HepG2 (cell line): ENCODE measurements around the gene C2orf81. TPM values are rescaled to one million over a fixed set of nuclear protein-coding genes. Genes with fewer than 3 reads are reported as not detected.
A peak's percentile ranks its signal among the peaks of the same experiment; 100 is the strongest.

Experiments
- BCL6 ChIP-seq: IDR thresholded peaks from 2 replicates; pipeline ENCODE4 v1.6.1; 2016; ENCODE audit warnings: missing genetic modification reagents, missing compliant biosample characterization
- CSRNP2 ChIP-seq: sonication (generic); formaldehyde crosslinking; conservative IDR thresholded peaks from 2 replicates; pipeline ENCODE4 v1.8.0; 2022; ENCODE audit warnings: low read depth, missing genetic modification reagents
- DBP ChIP-seq: sonication (generic); formaldehyde crosslinking; IDR thresholded peaks from 2 replicates; pipeline ENCODE4 v1.4.0; 2020; ENCODE audit warnings: missing genetic modification reagents; ENCODE audit errors: not compliant biosample characterization
- EEA1 ChIP-seq: sonication (generic); formaldehyde crosslinking; IDR thresholded peaks from 2 replicates; pipeline ENCODE4 v1.5.1; 2020; ENCODE audit warnings: mild to moderate bottlenecking, missing genetic modification reagents, borderline replicate concordance
- FOXO1 ChIP-seq: sonication (generic); formaldehyde crosslinking; IDR thresholded peaks from 2 replicates; pipeline ENCODE4 v1.4.0; 2020; ENCODE audit warnings: missing genetic modification reagents
- GATAD2A ChIP-seq: IDR thresholded peaks from 2 replicates; pipeline ENCODE4 v1.6.1; 2016
- HDAC1 ChIP-seq: sonication (generic); formaldehyde crosslinking; IDR thresholded peaks from 2 replicates; pipeline ENCODE4 v1.5.1; 2020; ENCODE audit warnings: mild to moderate bottlenecking, missing genetic modification reagents
- HNRNPLL ChIP-seq: fragments of 200-400 bp; formaldehyde crosslinking; IDR thresholded peaks from 2 replicates; pipeline ENCODE4 v1.6.1; 2017; ENCODE audit warnings: mild to moderate bottlenecking, low read depth, low read length; ENCODE audit not compliant: poor library complexity, severe bottlenecking
- KAT8 ChIP-seq: IDR thresholded peaks from 2 replicates; pipeline ENCODE4 v1.6.1; 2016; ENCODE audit warnings: missing genetic modification reagents, missing compliant biosample characterization
- MED8 ChIP-seq: sonication (generic); formaldehyde crosslinking; IDR thresholded peaks from 2 replicates; pipeline ENCODE4 v1.8.1; 2023; ENCODE audit warnings: mild to moderate bottlenecking, missing genetic modification reagents; ENCODE audit not compliant: insufficient replicate concordance
- MEIS2 ChIP-seq: sonication (generic); formaldehyde crosslinking; IDR thresholded peaks from 2 replicates; pipeline ENCODE4 v1.9.0; 2021; ENCODE audit warnings: mild to moderate bottlenecking, missing genetic modification reagents
- MYC ChIP-seq: sonication (generic); formaldehyde crosslinking; IDR thresholded peaks from 2 replicates; pipeline ENCODE4 v1.9.0; 2021; ENCODE audit warnings: missing genetic modification reagents, borderline replicate concordance
- NRL ChIP-seq: sonication (generic); formaldehyde crosslinking; IDR thresholded peaks from 2 replicates; pipeline ENCODE4 v1.5.0; 2020; ENCODE audit warnings: missing genetic modification reagents, mild to moderate bottlenecking, moderate library complexity, borderline replicate concordance
- SNAI1 ChIP-seq: sonication (generic); formaldehyde crosslinking; IDR thresholded peaks from 2 replicates; pipeline ENCODE4 v1.5.0; 2020; ENCODE audit warnings: mild to moderate bottlenecking, missing genetic modification reagents, borderline replicate concordance
- TRAFD1 ChIP-seq: sonication (generic); formaldehyde crosslinking; IDR thresholded peaks from 2 replicates; pipeline ENCODE4 v1.5.1; 2020; ENCODE audit warnings: missing genetic modification reagents, mild to moderate bottlenecking, borderline replicate concordance
- ZFP41 ChIP-seq: sonication (generic); formaldehyde crosslinking; IDR thresholded peaks from 2 replicates; pipeline ENCODE4 v1.4.0; 2020; ENCODE audit warnings: mild to moderate bottlenecking, missing genetic modification reagents, borderline replicate concordance
- ZFP91 ChIP-seq: sonication (generic); formaldehyde crosslinking; IDR thresholded peaks from 2 replicates; pipeline ENCODE4 v1.9.0; 2022; ENCODE audit warnings: missing genetic modification reagents, mild to moderate bottlenecking, borderline replicate concordance
- ZKSCAN8 ChIP-seq: IDR thresholded peaks from 2 replicates; pipeline ENCODE4 v1.6.1; 2016; ENCODE audit warnings: borderline replicate concordance, missing genetic modification reagents, missing compliant biosample characterization
- ZNF547 ChIP-seq: sonication (generic); formaldehyde crosslinking; IDR thresholded peaks from 2 replicates; pipeline ENCODE4 v1.5.1; 2020; ENCODE audit warnings: mild to moderate bottlenecking, missing genetic modification reagents
- ZNF652 ChIP-seq: IDR thresholded peaks from 2 replicates; pipeline ENCODE4 v1.6.1; 2016; ENCODE audit warnings: low read depth, borderline replicate concordance
- ZNF770 ChIP-seq: sonication (generic); formaldehyde crosslinking; IDR thresholded peaks from 2 replicates; pipeline ENCODE4 v1.5.0; 2020; ENCODE audit warnings: mild to moderate bottlenecking, missing genetic modification reagents
- polyA plus RNA-seq, 8 experiments: library from polyadenylated mRNA; depleted of rRNA in 3 of 8; stranded (reverse) in 7 of 8; unstranded in 1 of 8; fragments of >200 nt; fragmentation: Illumina TruSeq in 4 of 8; extraction: Trizol in 4 of 8; gene quantifications; 2 replicates each; pipeline versions ENCODE4 v1.2.1 to v1.2.3, GENCODE V29; 2011 to 2016; ENCODE audit warnings: low read depth in 4 of 8, missing spikeins in 1 of 8, mixed read lengths in 1 of 8; ENCODE audit not compliant: insufficient read depth in 1 of 8
- total RNA-seq, 5 experiments: library from RNA; depleted of rRNA; stranded (reverse); fragments of >200 nt; fragmentation: Illumina TruSeq; extraction: Trizol; gene quantifications; 2 replicates each; pipeline ENCODE4 v1.2.3, GENCODE V29; 2016; ENCODE audit warnings: low read depth in 1 of 5

The C2orf81 gene
- total and polyA plus RNA-seq, 2 of the 13 experiments (the other 11 are each of a cell fraction or from before 2014, with no cell fraction given): 0.15 to 0.17 TPM

- TF ChIP-seq ZNF652 (CRISPR knock-in tag): peak; percentile 84
- TF ChIP-seq ZFP41: peak; percentile 44; the same call in 1 of the 2 replicates
- TF ChIP-seq ZKSCAN8: peak; percentile 15; the same call in 1 of the 2 replicates
- 0 out of 2 replicates have a peak, but pooled peaks have one; percentile 13 for TF ChIP-seq FOXO1 (CRISPR knock-in tag)
- peak; percentile 89 for TF ChIP-seq HNRNPLL
- peak; percentile 85; the same call in 1 of the 2 replicates for TF ChIP-seq TRAFD1
- TF ChIP-seq EEA1: peak; percentile 27; the same call in 1 of the 2 replicates
- TF ChIP-seq ZNF770 (CRISPR knock-in tag): peak; percentile 77; the same call in 1 of the 2 replicates
- TF ChIP-seq MEIS2 (CRISPR knock-in tag): peak; percentile 93
- TF ChIP-seq MED8 (CRISPR knock-in tag): peak; percentile 23
- no peak for TF ChIP-seq DBP (CRISPR knock-in tag)
- peak; percentile 73; the same call in 1 of the 2 replicates for TF ChIP-seq NRL (CRISPR knock-in tag)
- TF ChIP-seq SNAI1 (CRISPR knock-in tag): 0 out of 2 replicates have a peak, but pooled peaks have one; percentile 58
- TF ChIP-seq GATAD2A (CRISPR knock-in tag): peak; percentile 33; the same call in 1 of the 2 replicates
- TF ChIP-seq ZFP91 (CRISPR knock-in tag): peak; percentile 82; the same call in 1 of the 2 replicates
- peak; percentile 50; the same call in 1 of the 2 replicates for TF ChIP-seq ZNF547
- TF ChIP-seq HDAC1: peak; percentile 65; the same call in 1 of the 2 replicates
- TF ChIP-seq KAT8: peak; percentile 66
- TF ChIP-seq BCL6 (CRISPR knock-in tag): peak; percentile 24; the same call in 1 of the 2 replicates
- TF ChIP-seq MYC (CRISPR knock-in tag): peak; percentile 86
- TF ChIP-seq CSRNP2: no peak
Observed at GRCh38 chr2:74457549-74458131, 36.2 kb upstream of the C2orf81 start (continued).
